Lung (tissue), 12 donors: ENCODE results near the gene C8A. TPM values are rescaled to one million over a fixed set of nuclear protein-coding genes. Genes with fewer than 3 reads are reported as not detected.

ENCODE experiments used
- ATAC-seq: fragments of 200-7000 bp; cut with Tn5 transposase; one replicate; pipeline ENCODE4 v1.9.1; 2020; ENCODE audit warnings: moderate number of reproducible peaks; ENCODE audit not compliant: insufficient read depth, low FRiP score
- DNase-seq, 3 donors: peaks; one replicate each; pipeline ENCODE4 v3.0.0-alpha.2; 2013 to 2017
- H3K27ac ChIP-seq, 2 donors: one replicate each; pipeline ENCODE4 v1.5.1; 2013; ENCODE audit warnings: mild to moderate bottlenecking in 2 of 2, moderate library complexity in 2 of 2, control low read depth in 1 of 2, inconsistent platforms in 1 of 2, low read depth in 1 of 2, low read length in 1 of 2
- H3K27me3 ChIP-seq, 3 donors: one replicate each; pipeline ENCODE4 v1.5.1; 2013; ENCODE audit warnings: low read length in 2 of 3; ENCODE audit not compliant: control insufficient read depth in 3 of 3, insufficient read depth in 3 of 3
- H3K36me3 ChIP-seq, 4 donors: one replicate each; pipeline ENCODE4 v1.5.1; 2013; ENCODE audit warnings: low read length in 4 of 4, mild to moderate bottlenecking in 1 of 4, moderate library complexity in 1 of 4; ENCODE audit not compliant: control insufficient read depth in 4 of 4, insufficient read depth in 4 of 4
- H3K4me1 ChIP-seq, 5 donors: one replicate each; pipeline ENCODE4 v1.5.1; 2013; ENCODE audit warnings: low read length in 5 of 5, mild to moderate bottlenecking in 2 of 5, moderate library complexity in 1 of 5; ENCODE audit not compliant: control insufficient read depth in 5 of 5, insufficient read depth in 5 of 5
- H3K4me3 ChIP-seq: one replicate; pipeline ENCODE4 v1.5.1; 2013; ENCODE audit warnings: mild to moderate bottlenecking, control low read depth, moderate library complexity
- H3K9ac ChIP-seq, 2 donors: one replicate each; pipeline ENCODE4 v1.5.1; 2013; ENCODE audit warnings: low read length in 2 of 2, control low read depth in 1 of 2; ENCODE audit not compliant: insufficient read depth in 1 of 2
- H3K9me3 ChIP-seq, 4 donors: one replicate each; pipeline ENCODE4 v1.5.1; 2013; ENCODE audit warnings: low read length in 3 of 4, mild to moderate bottlenecking in 1 of 4, moderate library complexity in 1 of 4; ENCODE audit not compliant: control insufficient read depth in 4 of 4, insufficient read depth in 3 of 4
- CTCF ChIP-seq: IDR thresholded peaks from 2 replicates; pipeline ENCODE4 v1.5.1; 2012; ENCODE audit warnings: mild to moderate bottlenecking; ENCODE audit errors: control extremely low read depth, extremely low read depth
- WGBS, 2 donors: extraction: QIAGEN DNeasy Blood & Tissue Kit; methylation state at CpG; one replicate each; pipeline ENCODE4 v1.1.7; 2013; 5-methylcytosine and 5-hydroxymethylcytosine counted together
- polyA plus RNA-seq, 2 donors: library from polyadenylated mRNA; stranded (reverse); fragments of 200-250 nt; gene quantifications; one replicate each; pipeline ENCODE4 v1.2.1, GENCODE V29; 2013
- total RNA-seq, 2 donors: library from RNA; depleted of rRNA in 1 of 2; stranded (reverse); fragments of >200 nt in 1 of 2; gene quantifications; one replicate each; pipeline ENCODE4 v1.2.1, GENCODE V29; 2014 to 2021
- donor health status: control.
- donor health status: control.
- donor health status: Bipolar disorder and iron deficiency.
- donor health status: healthy.
- donor health status: DM: yes; HTN: yes; CAD: no.

C8A gene
- total and polyA plus RNA-seq, 4 donors = 0.12 to 1.4 TPM; not detected in 2

- Histone ChIP-seq H3K27me3 (peaks cover 0 to 5% (median 0%) of the 10 kb centered on the region in 3 donors), H3K4me3 (no peak overlapping the region)
- 88 to 91% methylated on average over 2 of the region's 2 CpGs for WGBS, 2 donors
Measured at GRCh38 chr1:56850411-56850810, 4.2 kb upstream of the C8A start.

GRCh38 chr1:56850922-56851321 is 3.7 kb upstream of the C8A start:
- Histone ChIP-seq H3K9me3 (no peaks in the 10 kb centered on the region), H3K4me1 (no peaks in the 10 kb centered on the region), H3K9ac (no peak overlapping the region), H3K36me3 (no peaks in the 10 kb centered on the region), H3K27me3 (peaks cover 0 to 5% (median 0%) of the 10 kb centered on the region in 3 donors), H3K4me3 (no peak overlapping the region), H3K27ac (no peak overlapping the region)
- no peak for DNase-seq
- no peak for ATAC-seq
- WGBS, 2 donors = 84 to 85% methylated on average over 5 of the region's 5 CpGs
- TF ChIP-seq CTCF = no peak

More at GRCh38 chr1:56850411-56850810, 4.2 kb upstream of the C8A start:
- DNase-seq (no peak), ATAC-seq (no peak)
- no peaks in the 10 kb centered on the region for H3K36me3 ChIP-seq
- no peak overlapping the region for H3K9ac ChIP-seq
- TF ChIP-seq CTCF = no peak
- H3K27ac ChIP-seq = no peak overlapping the region
- no peaks in the 10 kb centered on the region for H3K9me3 ChIP-seq
- no peaks in the 10 kb centered on the region for H3K4me1 ChIP-seq

- Histone ChIP-seq H3K9me3 (no peaks in the 10 kb centered on the region), H3K4me3 (no peak overlapping the region), H3K4me1 (no peaks in the 10 kb centered on the region), H3K27ac (no peak overlapping the region), H3K36me3 (no peaks in the 10 kb centered on the region), H3K27me3 (peaks cover 0 to 5% (median 0%) of the 10 kb centered on the region in 3 donors), H3K9ac (no peak overlapping the region)
- DNase-seq (no peak), ATAC-seq (no peak)
- 1 to 93% methylated on average over 1 of the region's 1 CpG for WGBS, 2 donors
- TF ChIP-seq CTCF = no peak
Measured at GRCh38 chr1:56852476-56852875, 2.1 kb upstream of the C8A start.

- Histone ChIP-seq H3K9ac (no peak overlapping the region), H3K4me3 (no peak overlapping the region), H3K9me3 (no peaks in the 10 kb centered on the region), H3K27ac (no peak overlapping the region), H3K36me3 (no peaks in the 10 kb centered on the region), H3K27me3 (peaks cover 0 to 5% (median 0%) of the 10 kb centered on the region in 3 donors), H3K4me1 (no peaks in the 10 kb centered on the region)
- ATAC-seq = no peak
- DNase-seq = no peak
- TF ChIP-seq CTCF = no peak
- 89 to 96% methylated on average over 1 of the region's 1 CpG for WGBS, 2 donors
Measured at GRCh38 chr1:56855190-56855589, 593 bp downstream of the C8A start.
